ENCODE results near the gene FURIN.

DNA sequence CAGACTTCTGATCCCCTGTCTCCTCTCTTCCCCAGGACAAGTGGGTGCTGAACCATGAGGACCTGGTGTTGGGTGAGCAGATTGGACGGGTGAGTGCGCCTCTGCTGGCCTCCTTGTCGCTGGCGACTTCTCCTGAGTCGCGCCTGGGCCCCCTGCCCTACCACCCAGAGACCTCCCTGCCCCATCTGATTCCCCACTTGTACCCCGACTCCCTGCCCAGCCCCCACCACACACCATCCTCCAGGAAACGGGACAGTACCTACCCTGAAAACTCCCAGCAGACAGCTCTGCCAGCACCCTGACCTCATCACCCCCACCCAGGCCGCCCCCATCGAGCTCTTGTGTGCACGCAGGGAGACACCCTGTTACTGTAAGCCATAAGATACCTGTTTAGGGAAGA lies 23.6 kb downstream of the FURIN start:
- TF ChIP-seq GATA2 (IDR thresholded peaks at IDR 0.05; ENCODE audit: low read depth, low read length) (no peak), GATA3 (IDR thresholded peaks at IDR 0.05; ENCODE audit: low read depth, low read length) (no peak)

Measured in SH-SY5Y (cell line).